Muscle of leg (tissue), 11 donors: ENCODE measurements around the gene TTC13. TPM values are rescaled to one million over a fixed set of nuclear protein-coding genes. Genes with fewer than 3 reads are reported as not detected.
A peak's percentile ranks its signal among the peaks of the same experiment; 100 is the strongest.

Source experiments
- DNase-seq: peaks from one replicate; pipeline ENCODE4 v3.0.0; 2013
- H3K27ac ChIP-seq: one replicate; pipeline ENCODE4 v1.5.1; 2013; ENCODE audit warnings: mild to moderate bottlenecking, low read length, control low read depth
- H3K27me3 ChIP-seq: one replicate; pipeline ENCODE4 v1.6.1; 2013; ENCODE audit warnings: low read length; ENCODE audit not compliant: control insufficient read depth, insufficient read depth
- H3K36me3 ChIP-seq: one replicate; pipeline ENCODE4 v1.6.1; 2013; ENCODE audit warnings: low read length; ENCODE audit not compliant: control insufficient read depth, insufficient read depth
- H3K4me1 ChIP-seq: one replicate; pipeline ENCODE4 v1.6.1; 2013; ENCODE audit warnings: low read length; ENCODE audit not compliant: control insufficient read depth, insufficient read depth
- H3K4me3 ChIP-seq: one replicate; pipeline ENCODE4 v1.5.1; 2013; ENCODE audit warnings: low read length, control low read depth
- H3K9me3 ChIP-seq: replicated peaks from 2 replicates; pipeline ENCODE4 v1.6.1; 2013; ENCODE audit warnings: low read depth, low read length; ENCODE audit not compliant: control insufficient read depth
- WGBS: methylation state at CpG from one replicate; pipeline ENCODE4 v1.1.5; 2013; ENCODE audit warnings: missing lambda C conversion rate; ENCODE audit not compliant: insufficient coverage; 5-methylcytosine and 5-hydroxymethylcytosine counted together
- polyA plus RNA-seq, 8 donors: library from polyadenylated mRNA; unstranded; fragments of 120-200 nt; gene quantifications; one replicate each; pipeline versions ENCODE4 v1.2.1 to v1.2.3, GENCODE V29; 2013; ENCODE audit warnings: inconsistent platforms in 1 of 8, low replicate concordance in 1 of 8; ENCODE audit not compliant: insufficient read length in 8 of 8, insufficient read depth in 1 of 8
- total RNA-seq: library from RNA; stranded (reverse); fragments of 120-200 nt; gene quantifications from one replicate; pipeline ENCODE4 v1.2.4, GENCODE V29; 2013

Gene TTC13
- total and polyA plus RNA-seq, 9 donors = 12.7 to 19.8 (median 15.4) TPM

DNA sequence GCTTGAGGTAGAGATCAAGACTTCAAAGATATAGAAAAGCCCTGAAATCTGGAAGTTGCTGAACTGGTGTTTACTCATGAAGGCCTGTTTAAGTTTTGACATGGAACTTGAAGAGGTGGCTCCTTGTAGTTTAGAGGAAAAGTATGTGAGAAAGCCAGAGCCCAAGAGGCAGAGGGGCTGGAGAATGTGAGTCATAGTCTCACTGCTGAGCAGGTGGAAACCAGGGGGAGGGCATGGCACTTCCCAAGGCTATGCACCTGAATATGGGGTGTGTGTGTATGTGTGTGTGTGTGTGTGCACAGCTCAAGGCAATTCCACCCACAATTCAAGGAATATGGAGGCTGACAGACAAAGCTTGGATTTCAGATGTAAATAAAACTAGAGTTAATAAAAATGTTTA lies 63.6 kb downstream of the TTC13 start:
- Histone ChIP-seq H3K9me3 (no peaks in the 10 kb centered on the region), H3K4me3 (no peak overlapping the region), H3K36me3 (peaks cover 41% of the 10 kb centered on the region), H3K4me1 (no peaks in the 10 kb centered on the region), H3K27ac (no peak overlapping the region), H3K27me3 (no peaks in the 10 kb centered on the region)
- DNase-seq = no peak

DNA sequence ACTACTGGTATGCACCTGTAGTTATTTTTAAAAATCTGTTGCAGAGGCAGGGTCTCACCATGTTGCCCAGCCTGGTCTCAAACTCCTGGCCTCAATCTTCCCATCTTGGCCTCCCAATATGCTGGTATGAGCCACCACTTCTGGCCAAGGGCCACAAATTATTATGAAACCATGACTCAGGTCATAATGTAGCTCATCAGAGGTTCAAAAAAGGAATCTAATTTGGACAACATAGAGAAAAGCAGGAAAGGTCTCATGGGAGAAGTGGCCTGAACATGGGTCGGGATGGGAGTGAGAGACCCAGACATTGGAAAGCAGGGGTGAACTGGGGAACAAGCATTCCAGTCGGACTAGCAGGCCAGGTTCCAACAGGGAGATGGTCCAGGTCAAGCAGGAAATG lies 65.2 kb downstream of the TTC13 start:
- Histone ChIP-seq H3K4me3 (no peak overlapping the region), H3K27me3 (no peaks in the 10 kb centered on the region), H3K36me3 (peaks cover 40% of the 10 kb centered on the region), H3K4me1 (no peaks in the 10 kb centered on the region), H3K27ac (no peak overlapping the region), H3K9me3 (no peaks in the 10 kb centered on the region)
- 91% methylated on average over 2 of the region's 2 CpGs for WGBS
- DNase-seq = no peak

DNA sequence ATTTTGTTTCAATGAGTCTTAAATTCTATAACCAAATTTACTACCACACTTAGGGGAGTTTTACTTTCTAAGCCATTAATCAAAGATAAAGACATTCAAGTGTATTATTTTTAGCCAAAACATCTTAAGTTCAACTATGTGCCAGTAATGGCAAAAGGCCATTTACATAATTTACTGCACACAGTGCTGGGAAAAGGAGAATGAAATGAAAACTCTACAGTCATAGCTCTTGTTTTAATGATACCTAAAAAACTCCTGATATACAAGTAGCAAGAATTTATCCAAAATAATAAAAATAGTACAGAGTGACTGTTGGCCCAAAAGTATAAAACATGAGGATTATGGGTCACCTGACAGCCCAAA lies 67.9 kb downstream of the TTC13 start:
- H3K4me1 ChIP-seq = no peaks in the 10 kb centered on the region
- no peak for DNase-seq
- H3K27ac ChIP-seq = no peak overlapping the region
- peaks cover 37% of the 10 kb centered on the region for H3K36me3 ChIP-seq
- no peak overlapping the region for H3K4me3 ChIP-seq
- no peaks in the 10 kb centered on the region for H3K27me3 ChIP-seq
- no peaks in the 10 kb centered on the region for H3K9me3 ChIP-seq

DNA sequence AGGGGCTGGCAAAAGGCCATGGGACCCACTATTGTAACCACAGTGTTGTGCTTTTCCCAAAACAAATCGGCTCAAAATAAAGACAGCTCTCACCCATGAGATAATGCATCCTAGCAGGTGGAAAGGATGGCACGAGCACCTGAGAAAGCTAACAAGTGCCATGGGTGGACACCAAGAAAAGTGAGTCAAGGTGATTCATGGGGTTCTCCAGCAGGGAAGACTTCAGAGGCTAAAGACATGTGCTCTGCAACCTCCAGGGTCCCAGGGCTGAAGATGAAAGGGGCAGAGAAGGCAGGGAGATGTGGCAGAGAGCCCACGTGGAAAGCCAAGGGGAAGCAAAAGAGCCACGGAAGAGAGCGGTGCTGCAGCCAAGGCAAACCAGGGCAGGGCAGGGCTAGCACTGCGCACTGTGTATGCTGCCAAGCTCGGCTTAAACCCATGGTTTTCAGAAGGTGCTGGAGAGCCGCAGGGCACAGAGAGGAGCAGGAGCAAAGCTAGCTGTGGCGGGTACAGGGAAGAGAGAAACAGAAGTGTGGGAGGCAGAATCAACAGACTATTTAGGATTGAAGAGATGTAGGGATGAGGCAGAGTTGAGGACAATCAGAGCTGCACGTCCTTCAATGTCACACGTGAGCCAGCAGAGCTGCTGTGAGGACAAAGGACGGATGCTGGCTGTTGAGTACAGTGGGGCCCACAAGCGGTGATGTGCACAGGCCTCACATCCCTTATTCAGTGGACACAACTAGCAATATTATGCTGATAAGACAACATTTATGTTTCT lies 68.5 kb downstream of the TTC13 start:
- Histone ChIP-seq H3K27me3 (no peaks in the 10 kb centered on the region), H3K4me3 (no peak overlapping the region), H3K4me1 (no peaks in the 10 kb centered on the region), H3K27ac (no peak overlapping the region), H3K9me3 (no peaks in the 10 kb centered on the region), H3K36me3 (peaks cover 39% of the 10 kb centered on the region)
- peak; percentile 23 for DNase-seq
- 93% methylated on average over 8 of the region's 13 CpGs for WGBS

DNA sequence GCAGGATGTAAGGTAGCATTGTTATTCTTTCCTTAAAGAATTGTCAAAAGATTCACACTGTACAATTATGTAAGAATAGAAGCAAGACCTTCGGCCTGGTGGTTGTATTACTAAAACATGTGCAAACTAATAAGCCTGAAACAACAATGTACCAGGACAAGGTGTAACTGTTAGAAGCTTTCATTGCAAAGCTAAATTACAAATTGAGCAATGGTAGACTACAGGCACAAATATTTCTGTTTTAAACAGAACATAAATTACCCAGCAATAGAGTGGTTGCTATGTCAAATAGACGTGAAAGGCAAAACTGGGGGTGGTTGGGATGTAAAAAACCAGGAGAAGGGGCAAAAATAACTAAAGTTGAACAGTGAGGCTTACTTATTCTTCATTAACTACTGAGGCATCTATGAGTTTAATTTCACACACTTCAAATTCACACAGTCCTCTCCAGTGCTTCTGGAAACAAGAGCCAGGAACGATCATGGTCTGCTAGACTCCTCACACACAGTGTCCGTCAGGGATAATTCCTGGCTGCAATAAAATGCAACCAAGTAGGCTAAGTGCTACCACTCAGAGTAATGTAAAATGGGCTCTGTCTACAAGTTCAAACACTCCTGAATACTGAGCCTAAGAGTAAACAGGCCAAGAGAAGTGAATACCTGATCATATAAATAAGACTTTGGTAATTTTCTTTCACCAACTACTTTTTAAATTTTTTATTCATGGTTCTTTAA lies 71.0 kb downstream of the TTC13 start:
- Histone ChIP-seq H3K36me3 (peaks cover 32% of the 10 kb centered on the region), H3K4me1 (no peaks in the 10 kb centered on the region), H3K9me3 (no peaks in the 10 kb centered on the region), H3K27me3 (no peaks in the 10 kb centered on the region), H3K27ac (no peak overlapping the region), H3K4me3 (no peak overlapping the region)
- no CpG with 5 or more reads among the region's 4 CpGs for WGBS
- DNase-seq = no peak

DNA sequence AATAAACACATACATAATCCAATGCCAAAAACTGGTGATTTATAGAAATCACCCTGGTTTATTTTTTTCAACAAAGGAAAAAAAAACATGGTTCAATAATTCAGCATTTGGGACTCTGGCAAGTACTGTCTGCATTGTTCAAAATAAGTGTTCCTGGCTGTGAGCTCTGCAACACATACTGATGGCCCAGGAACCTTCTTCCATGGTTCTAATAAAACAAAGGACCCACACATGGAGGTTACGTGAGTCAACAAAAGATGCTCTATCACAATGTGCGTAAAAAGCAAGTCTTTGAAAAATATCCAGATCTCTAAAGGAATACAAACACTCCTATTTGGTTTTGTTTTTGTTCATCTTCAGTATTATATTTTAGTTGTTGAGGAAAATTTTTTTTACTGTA lies 72.4 kb downstream of the TTC13 start:
- no peak overlapping the region for H3K27ac ChIP-seq
- WGBS = no CpG with 5 or more reads among the region's 2 CpGs
- H3K36me3 ChIP-seq = peaks cover 30% of the 10 kb centered on the region
- H3K4me3 ChIP-seq = no peak overlapping the region
- no peak for DNase-seq
- H3K27me3 ChIP-seq = no peaks in the 10 kb centered on the region
- no peaks in the 10 kb centered on the region for H3K4me1 ChIP-seq
- no peaks in the 10 kb centered on the region for H3K9me3 ChIP-seq

DNA sequence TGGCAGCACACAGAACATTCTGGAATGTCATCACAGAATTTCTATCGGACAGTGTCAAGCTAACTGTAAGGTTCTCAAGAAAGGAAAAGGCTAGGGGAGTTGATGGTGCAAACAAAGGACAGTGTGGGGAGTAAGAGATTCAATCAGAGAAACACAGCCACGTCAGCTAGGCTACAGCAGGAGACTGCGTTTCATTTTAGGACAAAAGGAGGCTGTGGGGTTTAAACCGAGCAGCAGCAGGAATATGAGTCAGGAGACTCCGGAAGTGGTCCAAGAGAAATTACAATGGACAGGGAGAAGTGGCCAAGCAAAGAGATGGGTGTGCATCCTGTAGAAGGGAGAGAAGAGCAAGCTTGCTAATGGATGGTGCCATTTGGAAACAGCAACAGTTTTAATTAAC lies 72.9 kb downstream of the TTC13 start:
- H3K36me3 ChIP-seq = peaks cover 30% of the 10 kb centered on the region
- WGBS = 61% methylated on average over 4 of the region's 5 CpGs

DNA sequence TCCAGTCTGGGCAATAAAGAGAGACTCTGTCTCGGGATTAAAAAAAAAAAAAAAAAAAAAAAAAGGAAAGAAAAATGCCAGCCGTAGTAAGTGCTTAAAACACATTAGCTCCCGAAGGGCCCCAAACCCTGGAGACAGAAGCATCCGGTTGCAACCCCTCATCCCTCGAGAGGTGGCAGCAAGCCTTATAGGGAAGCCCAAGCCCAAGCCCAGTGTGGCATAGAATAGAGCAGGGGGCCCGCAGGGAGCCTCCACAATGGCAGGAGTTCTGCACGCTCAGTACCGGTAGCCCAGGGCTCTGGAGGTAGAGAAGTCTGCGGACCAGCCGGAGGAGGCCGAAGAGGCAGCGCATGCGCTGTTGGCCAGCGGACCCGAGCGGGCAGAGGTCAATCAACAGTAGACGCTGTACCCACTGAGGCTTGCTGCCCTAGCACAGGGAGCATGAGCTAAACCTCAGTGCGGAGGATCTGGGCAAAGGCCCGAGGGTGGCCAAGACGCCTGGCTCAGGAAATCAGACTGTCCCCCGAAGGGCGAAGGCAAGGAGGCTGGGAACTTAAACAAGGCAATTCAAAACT lies 76.2 kb downstream of the TTC13 start:
- 92% methylated on average over 21 of the region's 22 CpGs for WGBS

More for the DNA sequence above, 72.9 kb downstream of the TTC13 start:
- Histone ChIP-seq H3K9me3 (no peaks in the 10 kb centered on the region), H3K27me3 (no peaks in the 10 kb centered on the region), H3K4me1 (no peaks in the 10 kb centered on the region), H3K27ac (no peak overlapping the region), H3K4me3 (no peak overlapping the region)
- no peak for DNase-seq

DNA sequence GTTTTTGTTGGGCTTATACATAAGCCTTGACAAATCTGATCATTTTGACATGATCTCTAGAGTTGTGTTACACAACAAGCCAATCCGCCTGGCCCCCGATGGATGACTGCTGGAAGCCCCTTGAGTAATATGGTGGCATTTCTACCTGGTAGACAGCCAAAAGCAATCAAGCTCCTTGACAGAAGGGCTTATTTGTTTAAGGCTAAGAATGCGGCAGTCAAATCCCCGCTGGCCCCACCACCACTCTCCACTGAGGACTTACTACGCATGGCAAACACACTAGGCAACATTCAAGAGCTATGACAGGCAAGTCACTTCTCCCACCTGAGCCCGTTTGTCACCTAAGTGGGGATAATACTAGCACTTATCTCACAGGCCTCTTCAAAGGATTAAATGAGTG lies 77.0 kb downstream of the TTC13 start:
- Histone ChIP-seq H3K27me3 (no peaks in the 10 kb centered on the region), H3K4me1 (peaks cover 7% of the 10 kb centered on the region), H3K9me3 (no peaks in the 10 kb centered on the region), H3K4me3 (no peak overlapping the region), H3K36me3 (peaks cover 14% of the 10 kb centered on the region), H3K27ac (no peak overlapping the region)
- no peak for DNase-seq
- 82% methylated on average over 3 of the region's 6 CpGs for WGBS

More for the DNA sequence above, 76.2 kb downstream of the TTC13 start:
- H3K27ac ChIP-seq = no peak overlapping the region
- no peaks in the 10 kb centered on the region for H3K27me3 ChIP-seq
- peaks cover 3% of the 10 kb centered on the region for H3K4me1 ChIP-seq
- H3K9me3 ChIP-seq = no peaks in the 10 kb centered on the region
- DNase-seq = no peak
- no peak overlapping the region for H3K4me3 ChIP-seq
- peaks cover 14% of the 10 kb centered on the region for H3K36me3 ChIP-seq

DNA sequence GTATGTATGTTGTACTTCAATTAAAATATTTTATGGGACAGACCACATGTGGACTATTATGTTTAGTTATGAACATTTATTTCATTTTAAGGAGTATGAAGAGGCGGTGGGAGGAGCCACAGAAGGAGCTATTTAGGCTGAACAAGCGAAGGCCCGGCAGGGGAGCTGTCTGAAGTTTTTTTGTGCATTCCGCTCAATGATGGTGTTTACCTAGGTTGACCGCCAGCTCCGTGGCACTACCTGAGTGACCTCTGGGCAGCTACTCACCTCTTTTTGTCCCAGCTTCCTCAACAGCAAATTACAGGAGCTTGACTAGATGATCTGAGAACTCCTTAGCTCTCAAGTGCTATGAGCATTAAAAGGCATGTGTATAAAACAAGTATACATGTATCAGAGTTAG lies 77.7 kb downstream of the TTC13 start:
- no peak for DNase-seq
- Histone ChIP-seq H3K4me1 (peaks cover 12% of the 10 kb centered on the region), H3K27me3 (no peaks in the 10 kb centered on the region), H3K27ac (no peak overlapping the region), H3K4me3 (no peak overlapping the region), H3K9me3 (no peaks in the 10 kb centered on the region), H3K36me3 (peaks cover 14% of the 10 kb centered on the region)
- WGBS = 82% methylated on average over 4 of the region's 6 CpGs
